Activated T-helper 1 cell treated with Interleukin-2 at 50 U/mL for 16 hours (primary cell): ENCODE measurements around the gene LIN7C.
A peak's percentile ranks its signal among the peaks of the same experiment; 100 is the strongest.
"Not testable (repeated sequence)": the region's sequence is repeated elsewhere in the genome, so short reads cannot be mapped to it uniquely, and the experiment has no call there.

Source experiments
- DNase-seq: peaks from one replicate; pipeline ENCODE4 v3.0.0-alpha.2; 2020; ENCODE audit warnings: low read depth

Gene LIN7C, protein sequence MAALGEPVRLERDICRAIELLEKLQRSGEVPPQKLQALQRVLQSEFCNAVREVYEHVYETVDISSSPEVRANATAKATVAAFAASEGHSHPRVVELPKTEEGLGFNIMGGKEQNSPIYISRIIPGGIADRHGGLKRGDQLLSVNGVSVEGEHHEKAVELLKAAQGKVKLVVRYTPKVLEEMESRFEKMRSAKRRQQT

DNA sequence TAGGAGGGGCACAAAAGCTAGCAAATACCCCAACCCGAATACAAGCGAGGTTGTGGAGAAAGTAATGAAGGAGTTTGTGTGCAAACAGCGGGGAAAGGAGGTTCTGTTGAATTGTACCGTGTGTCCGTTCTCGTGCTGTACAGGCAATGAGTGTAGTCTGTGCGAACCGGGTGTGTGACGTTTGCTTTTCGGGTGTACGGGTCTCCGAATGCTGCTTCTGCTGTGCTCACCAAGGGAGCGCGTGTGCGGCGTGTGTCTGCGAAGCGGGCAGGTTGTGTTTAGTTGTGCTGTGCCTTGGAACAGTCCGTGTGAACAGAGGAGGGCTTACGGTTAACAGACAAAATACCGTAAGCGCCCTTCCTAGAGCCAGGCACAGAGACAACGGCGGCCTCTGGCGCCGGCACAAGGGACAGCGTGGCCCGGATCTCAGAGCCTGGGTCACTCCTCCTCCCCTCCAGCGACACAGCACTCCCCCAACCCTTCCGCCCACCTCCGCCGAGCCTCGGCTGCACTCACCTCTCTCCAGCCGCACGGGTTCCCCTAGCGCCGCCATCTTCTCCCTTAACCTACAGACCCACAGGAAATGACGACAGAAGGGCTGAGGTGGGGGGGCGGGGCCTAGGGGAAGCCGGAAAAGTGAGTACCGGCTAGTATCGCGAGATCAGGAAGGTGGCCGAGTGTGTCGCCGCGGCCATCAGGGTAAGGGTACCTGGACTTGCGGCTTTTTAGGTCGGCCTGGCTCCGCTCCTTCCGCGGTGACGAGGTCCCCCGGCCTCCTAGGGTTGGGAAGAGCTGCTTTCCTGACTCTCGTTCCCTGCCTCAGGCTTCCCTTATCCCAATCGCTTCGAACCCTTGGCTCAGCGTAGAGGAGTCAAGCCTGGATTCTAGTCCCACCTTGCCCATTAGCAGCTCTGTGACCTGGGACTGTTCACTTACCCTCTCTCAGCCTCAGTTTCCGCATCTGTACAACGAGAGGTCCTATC, at the start of gene LIN7C:
TSS of gene LIN7C (minus strand) at position 570 of the 983 bp plus-strand sequence. CDS start at position 553, 17 bp downstream.
- DNase-seq = peak; percentile 89

DNA sequence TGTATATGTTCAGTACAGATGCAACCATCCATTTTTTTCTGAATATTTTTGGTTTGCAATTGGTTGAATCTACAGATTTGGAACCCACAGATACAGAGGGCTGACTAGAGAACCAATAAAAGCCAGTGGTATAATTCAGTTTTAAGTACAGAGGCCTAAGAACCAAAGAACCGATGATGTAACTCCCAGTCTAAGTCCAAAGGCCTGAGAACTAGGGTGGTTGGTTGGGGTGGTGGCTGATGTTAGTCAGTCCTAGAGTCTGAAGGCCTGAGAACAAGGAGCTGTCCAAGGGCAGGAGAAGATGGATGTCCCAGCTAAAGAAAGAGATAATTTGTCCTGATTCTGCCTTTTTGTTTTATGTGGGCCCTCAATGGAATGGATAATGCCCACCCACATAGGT, 48.7 kb upstream of the LIN7C start:
- DNase-seq = no peak

DNA sequence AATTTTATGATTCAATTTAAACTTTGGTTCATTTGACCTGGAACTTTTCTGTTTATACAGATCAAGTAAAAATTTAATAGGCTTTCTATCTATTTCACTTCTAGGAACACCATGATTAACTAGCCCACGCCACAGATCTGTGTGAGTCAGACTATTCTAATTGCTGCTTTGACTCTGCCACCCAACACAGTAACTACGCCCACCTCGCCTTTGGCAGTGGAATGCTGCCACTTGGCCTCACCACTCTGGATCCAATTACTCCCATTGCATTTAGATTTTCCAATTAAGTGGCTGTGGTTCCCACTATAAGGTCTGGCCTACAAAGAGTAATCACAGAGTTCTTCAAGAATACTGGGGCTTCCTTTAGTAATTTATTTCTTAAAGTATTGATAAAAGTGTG, 46.6 kb upstream of the LIN7C start:
- no peak for DNase-seq

DNA sequence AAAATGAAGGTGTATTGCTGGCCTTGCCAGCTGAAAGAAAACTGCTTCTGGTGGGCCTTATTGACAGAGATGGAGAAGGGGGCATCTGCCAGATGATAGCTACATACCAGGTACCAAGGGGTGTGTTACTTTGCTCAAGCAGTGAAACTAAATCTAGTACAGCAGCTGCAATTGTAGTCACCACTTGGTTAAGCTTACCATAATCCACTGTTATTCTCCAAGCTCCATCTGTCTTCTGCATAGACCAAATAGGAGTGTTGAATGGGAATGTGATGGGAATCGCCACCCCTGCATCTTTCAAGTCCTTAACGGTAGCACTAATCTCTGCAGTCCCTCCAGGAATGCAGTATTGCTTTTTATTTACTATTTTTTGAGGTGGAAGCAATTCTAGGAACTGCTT, 45.8 kb upstream of the LIN7C start:
- no peak for DNase-seq

DNA sequence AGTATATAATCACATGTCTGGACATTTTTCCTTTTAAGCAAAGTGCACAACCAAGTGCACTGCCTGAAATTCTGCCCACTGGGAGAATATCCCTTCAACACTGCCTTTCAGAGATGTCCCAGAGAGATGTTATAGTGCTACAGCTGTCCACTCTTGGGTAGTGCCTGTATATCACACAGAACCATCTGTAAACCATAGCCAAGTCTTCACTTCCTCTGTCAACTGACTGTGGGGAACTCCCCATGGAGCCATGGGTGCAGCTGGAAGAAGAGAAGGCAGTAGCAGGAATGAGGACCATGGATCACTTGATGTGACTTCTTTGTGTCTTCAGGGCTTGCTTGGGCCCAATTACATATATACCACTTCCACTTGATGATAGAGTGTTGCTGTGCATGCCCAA, 44.6 kb upstream of the LIN7C start:
- DNase-seq = no peak

DNA sequence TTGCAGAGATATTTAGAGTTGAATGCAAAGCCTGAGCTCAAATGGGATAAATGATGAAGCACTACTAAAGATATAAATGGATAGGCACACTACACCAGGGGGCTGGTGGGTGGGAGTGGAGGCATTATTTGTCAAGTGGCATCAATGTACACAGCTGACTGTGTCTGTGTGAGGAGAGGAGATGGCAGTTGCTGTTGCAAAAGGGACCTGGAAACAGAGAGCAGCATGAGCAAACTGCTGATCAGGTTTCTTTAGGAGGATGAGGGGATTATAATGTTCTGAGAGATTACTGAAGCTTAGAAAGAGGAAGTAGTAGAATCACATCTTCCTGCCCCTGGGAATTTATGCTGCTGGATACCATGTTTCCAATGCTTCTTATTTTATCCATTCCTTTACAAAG, 39.4 kb upstream of the LIN7C start:
- no peak for DNase-seq

DNA sequence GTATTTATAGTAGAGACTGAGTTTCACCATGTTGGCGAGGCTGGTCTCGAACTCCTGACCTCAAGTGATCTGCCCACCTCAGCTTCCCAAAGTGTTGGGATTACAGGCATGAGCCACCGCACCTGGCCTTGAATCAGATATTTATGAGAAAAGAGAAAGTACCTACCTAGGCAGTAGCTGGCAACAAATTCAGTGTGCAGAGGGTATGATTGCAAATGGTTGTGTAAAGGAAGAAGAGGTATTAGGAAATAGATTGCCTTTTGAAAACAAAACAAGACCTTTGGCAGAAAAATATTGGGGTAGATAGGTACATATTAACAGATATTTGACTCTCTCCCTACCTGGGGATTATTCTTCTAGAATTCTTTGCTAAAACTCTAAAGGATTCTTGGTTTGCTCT, 38.5 kb upstream of the LIN7C start:
- no peak for DNase-seq

DNA sequence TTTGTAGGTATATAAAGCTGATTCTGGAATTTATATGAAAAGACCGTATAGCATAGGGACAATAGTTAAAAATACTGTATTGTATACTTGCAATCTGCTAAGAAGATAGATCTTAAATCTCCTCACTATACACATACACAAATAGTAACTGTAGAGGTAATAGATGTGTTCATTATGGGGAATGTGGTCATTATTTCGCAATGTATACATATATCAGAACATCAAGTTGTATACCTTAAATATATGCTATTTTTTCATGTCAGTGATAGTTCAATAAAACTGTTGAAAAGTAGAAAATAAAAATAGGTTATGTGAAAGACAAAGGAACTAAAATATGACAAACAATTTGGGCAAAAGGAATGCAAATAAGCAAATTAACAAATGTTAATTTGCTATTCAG, 35.2 kb upstream of the LIN7C start:
- DNase-seq = no peak

DNA sequence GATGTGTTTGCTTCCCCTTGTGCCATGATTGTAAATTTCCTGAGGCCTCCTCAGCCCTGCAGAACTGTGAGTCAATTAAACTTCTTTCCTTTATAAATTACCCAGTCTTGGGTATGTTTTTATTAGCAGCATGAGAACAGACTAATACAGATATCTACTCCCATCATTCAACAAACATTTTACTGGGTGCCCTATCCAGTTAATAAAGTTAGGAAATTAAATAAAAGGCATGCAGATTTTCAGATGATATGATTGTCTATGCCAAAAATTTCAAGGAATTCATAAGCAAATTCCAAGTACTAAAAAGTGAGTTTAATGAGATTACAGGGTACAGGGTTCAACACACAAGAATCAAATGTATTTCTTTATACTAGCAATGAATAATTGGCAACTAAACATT, 33.5 kb upstream of the LIN7C start:
- no peak for DNase-seq

DNA sequence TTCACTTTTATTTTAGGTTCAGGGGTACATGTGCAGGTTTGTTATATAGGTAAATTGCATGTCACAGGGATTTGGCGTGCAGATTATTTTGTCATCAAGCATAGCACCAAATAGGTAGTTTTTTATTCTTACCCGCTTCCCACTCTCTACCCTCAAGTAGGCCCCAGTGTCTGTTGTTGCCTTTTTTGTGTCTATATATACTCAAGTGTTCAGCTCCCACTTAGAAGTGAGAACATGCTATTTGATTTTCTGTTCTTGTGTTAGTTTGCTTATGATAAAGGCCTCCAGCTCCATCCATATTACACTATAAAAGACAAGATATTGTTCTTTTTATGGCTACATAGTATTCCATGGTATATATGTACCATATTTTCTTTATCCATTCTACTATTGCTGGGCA, 28.5 kb upstream of the LIN7C start:
- DNase-seq = no peak

DNA sequence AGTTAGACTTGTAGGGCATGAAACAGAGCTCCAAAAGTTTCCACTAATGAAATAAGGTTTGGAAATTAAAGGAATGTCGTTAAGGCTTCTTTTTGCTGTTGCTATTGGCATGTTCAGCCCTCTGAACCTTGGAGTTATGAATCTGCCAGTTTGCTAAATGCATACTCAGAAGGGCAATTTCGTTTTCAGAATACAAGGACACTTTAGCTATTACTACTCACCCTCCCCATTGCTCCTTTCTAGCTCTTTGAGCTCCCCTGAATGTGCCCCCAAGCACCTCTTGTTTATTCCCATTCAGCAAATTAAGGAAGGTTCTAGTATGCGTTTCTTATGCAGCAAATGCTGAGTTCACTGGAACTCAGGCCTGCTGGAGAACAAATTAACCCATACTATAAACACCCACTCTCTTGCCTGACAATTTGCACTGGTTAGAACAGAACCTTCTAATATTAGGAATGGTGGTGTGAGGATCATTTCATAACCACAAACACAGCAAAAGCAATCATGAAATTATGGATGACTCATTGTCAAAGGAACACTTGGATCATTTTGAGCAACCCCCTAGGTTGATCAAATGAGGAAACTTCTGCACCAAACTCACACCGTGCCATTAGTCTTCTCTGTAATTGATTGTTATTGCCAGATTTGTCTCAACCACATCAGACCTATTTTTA, 26.2 kb upstream of the LIN7C start:
- no peak for DNase-seq

DNA sequence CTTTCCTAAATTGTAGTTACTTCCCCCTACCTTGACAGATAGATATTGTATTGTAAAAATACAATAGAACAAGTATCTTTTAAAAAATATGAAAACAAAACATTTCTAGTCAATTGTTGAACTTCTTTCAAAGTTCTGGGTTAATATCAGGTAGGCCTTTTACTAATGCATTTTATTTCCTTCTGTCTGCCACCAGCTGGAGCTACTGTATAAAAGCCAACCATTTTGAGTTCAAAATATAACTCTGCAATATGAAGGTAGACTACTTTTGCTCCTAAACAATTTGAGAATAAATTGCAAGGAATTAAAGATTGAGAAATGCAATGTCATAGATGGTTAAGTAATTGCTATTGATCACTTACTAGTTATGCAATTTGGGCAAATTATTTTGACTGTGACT, 22.1 kb upstream of the LIN7C start:
- DNase-seq = no peak

DNA sequence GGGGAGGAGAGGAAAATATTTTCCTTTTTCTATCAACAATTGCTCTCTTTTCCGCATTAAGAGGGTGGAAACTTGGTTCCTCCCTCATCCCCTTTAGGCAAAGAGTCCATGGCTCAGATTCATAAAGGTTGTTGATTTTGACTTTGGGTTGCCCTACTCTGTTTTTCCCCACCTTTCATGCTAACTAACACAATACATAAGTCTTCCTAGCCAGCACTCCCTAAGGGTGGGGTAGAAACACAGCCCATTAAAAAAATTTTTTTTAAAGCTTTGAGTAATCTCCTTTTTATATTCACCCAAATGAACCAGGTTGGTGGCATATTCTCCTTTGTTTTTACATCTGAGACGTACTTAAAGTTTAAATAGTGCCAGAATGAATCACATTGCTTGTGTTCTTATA, 20.0 kb upstream of the LIN7C start:
- DNase-seq = no peak

DNA sequence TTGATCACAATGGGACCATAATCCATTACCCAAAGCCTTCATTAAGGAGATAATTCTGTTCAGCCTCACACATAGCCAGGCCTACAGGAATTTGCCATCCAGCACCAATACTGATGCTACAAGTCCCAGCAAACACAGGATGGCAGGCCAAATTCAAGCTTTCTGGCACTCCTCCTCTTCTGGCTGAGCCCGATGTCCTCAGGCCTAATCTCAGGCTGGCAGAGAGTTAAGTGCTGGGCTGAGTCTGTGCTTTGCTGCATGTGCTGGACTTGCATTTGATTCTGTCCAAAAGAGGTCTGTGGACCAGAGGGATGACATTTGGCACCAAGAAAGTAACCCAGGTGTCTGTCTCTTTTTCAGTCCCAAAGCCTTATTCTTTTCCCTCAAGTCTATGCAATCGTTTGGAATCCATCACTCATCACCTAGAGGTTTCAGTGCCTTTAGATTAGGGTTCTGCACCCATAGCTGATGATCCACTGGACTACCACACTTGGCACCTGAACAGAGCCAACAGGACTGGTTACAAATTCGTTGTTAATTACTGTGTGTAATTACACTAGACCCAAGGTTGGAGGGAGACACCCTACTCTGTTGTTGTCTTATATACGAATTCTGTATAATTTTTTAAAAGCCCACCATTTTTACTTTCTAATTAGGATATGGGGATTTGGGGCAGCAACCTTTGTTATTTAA, 19.4 kb upstream of the LIN7C start:
- no peak for DNase-seq

DNA sequence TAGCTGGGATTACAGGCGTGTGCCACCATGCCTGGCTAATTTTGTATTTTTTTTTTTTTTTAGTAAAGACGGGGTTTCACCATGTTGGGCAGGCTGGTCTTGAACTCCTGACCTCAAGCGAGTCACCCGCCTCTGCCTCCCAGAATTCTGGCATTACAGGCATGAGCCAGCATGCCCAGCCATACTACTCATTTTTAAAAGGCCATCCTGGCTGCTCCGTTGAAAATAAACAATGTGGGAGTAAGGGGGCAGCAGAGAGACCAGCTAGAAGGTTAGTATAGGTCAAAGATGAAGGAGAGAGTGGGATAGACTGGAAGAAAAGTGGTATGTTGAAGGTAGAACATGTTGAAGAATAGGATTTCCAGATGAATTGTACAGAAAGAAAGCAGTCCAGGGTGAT, 17.6 kb upstream of the LIN7C start:
- DNase-seq = no peak

DNA sequence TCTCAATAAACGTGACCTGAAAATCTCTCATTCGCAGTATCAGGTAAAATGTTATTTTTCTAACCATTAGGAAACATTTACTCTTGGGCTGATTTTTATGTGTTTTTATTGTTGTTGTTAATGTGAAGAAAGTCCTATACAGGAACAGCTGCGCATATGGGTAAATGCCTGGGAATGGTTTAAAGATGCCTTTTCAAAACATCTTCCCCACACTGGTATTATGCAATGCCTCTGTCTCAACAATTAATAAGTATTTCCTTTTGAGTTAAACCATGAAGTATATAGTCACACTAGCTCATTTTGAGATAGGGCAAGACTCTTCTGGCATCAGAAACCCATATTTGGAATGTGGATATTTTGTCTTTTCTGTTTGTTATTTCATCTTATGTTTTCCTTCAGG, 13.7 kb upstream of the LIN7C start:
- DNase-seq = no peak

DNA sequence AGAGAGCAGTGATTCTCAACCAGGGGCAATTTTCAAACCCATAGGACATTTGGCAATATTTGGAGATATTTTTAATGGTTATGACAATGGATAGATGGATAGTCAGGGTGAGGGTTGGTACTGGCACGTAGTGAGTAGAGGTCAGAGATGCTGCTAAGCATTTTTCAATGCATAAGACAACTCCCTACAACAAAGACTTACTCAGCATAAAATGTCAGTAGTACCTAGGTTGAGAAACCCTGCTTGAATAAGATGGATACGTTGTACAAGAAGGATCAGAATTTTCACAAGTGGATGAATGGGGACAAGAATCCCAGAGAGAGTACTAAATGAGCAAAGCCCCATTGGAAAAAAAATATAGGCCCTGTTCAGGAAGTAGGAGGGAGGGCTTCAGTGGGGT, 11.9 kb upstream of the LIN7C start:
- DNase-seq = no peak

DNA sequence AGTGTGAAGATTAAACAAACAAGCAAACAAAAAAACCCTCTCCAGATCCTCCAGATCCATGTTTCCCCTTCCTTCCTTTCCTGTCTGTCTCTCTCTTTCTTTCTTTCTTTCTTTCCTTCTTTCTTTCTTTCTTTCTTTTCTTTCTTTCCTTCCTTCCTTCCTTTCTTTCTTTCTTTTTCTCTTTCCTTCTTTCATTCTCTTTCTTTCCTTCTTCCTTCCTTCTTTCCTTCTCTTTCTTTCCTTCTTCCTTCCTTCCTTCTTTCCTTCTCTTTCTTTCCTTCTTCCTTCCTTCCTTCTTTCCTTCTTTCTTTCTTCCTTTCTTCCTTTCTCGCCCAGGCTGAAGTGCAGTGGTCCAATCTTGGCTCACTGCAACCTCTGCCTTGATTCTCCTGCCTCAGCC, 10.9 kb upstream of the LIN7C start:
- not testable (repeated sequence) for DNase-seq

DNA sequence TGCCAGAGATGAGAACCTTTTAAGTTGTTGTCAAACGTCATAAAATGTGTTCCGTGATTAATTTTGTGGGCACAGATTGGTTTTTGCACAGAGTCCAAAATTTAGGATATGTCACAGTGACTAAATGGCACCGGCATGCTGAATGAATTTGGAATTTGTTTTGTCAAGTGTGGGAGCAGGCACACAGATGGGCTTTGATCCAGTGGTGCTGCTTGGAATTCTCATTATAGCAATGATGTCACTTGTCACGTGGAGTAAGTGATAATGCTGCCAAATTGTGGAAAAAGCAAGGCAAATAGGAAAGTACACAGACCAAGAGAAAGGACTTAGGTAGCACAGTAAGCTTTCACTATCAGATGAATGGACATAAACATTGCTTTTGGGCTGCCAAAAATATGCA, 8.0 kb upstream of the LIN7C start:
- DNase-seq = no peak

DNA sequence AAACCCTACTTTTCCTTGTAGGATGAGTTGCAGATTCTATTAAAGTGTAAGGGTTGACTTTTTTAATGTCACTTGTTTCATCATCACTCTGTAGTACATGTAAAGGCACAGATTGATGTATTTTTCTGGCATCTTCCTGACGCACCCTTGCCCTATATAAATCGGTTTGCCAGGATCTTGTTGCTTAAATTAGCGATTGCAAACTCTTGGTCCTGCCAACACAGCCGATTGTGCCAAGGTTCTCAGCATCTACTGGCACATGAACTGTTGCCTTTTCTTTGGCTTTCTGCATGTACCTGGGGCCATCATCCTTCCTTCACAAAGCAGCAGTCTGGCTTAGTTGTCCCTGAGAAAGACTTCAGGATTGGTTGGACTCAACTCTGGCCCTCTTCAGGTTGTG, 7.5 kb upstream of the LIN7C start:
- no peak for DNase-seq

DNA sequence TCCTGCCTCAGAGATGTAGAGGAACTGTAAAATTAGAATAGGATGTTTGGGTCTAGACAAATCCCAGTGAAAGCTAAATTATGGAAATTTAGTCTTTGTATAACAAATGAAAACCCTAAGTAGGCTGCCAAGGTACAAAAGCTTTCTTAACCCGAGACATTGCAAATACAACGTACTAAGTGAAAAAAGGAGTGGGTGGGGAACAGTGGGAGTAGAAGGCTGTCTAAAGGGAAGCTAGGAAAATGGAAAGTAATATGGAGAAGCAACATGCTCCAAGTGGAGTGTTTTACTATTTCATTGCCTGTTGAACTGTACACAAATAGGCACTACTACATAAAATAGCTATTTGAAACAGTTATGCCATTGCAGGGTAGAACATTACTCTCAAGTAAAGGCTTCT, 6.8 kb upstream of the LIN7C start:
- DNase-seq = no peak

DNA sequence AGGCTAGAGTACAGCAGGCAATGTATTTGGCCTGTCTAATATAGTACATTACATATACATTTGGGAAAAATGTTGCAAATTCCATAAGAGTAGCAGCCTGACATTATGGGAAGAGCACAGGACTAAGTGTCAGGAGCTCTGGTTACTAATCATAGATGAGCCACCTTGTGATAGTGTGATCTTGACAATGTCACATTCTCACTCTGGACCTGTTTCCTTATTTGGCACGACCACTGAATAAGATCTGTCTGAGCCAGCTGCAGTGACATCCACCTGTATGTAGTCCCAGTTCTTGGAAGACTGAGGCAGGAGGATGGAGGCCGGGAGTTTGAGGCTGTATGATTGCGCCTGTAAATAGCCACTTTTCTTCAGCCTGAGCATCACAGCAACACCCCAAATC, 5.7 kb upstream of the LIN7C start:
- no peak for DNase-seq

DNA sequence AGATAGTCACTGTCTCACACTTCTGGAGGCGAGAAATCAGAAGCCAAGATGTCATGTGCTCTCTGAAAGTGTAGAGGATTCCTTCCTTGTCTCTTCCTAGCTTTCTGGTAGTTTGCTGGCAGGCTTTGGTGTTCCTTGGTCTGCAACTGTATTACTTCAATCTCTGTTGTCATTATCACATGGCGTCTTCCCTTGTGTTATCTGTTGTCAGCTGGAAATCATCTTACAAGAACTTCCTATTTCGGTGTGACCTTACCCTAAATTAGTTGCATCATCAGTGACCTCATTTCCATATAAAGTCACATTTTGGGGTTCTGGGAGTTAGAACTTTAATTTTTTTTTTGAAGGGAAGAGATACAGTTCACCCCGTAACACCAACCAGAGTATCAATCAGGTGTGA, 3.3 kb upstream of the LIN7C start:
- DNase-seq = no peak
